ENCODE data around the gene PTPN21.

Gene PTPN21

DNA sequence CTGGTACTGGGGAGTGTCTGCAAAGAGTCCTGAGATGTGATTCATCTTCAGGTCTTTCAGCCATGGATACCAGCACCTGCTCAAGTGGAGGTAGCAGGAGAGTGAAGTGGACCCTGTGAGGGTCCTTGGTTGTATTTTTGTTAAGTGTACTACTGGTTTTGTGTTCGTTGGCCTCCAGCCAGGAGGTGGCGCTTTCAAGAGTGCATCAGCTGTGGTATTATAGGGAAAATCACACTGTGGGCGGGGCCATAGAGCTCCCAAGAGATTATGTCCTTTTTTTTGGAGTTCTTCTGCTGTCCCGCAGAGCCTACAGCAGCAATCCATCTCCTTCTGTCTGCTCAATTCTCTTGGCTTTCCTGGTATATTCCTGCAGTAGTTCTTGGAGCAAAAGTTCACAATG lies 102.6 kb downstream of the PTPN21 start:
- TF ChIP-seq, protein P1, sequence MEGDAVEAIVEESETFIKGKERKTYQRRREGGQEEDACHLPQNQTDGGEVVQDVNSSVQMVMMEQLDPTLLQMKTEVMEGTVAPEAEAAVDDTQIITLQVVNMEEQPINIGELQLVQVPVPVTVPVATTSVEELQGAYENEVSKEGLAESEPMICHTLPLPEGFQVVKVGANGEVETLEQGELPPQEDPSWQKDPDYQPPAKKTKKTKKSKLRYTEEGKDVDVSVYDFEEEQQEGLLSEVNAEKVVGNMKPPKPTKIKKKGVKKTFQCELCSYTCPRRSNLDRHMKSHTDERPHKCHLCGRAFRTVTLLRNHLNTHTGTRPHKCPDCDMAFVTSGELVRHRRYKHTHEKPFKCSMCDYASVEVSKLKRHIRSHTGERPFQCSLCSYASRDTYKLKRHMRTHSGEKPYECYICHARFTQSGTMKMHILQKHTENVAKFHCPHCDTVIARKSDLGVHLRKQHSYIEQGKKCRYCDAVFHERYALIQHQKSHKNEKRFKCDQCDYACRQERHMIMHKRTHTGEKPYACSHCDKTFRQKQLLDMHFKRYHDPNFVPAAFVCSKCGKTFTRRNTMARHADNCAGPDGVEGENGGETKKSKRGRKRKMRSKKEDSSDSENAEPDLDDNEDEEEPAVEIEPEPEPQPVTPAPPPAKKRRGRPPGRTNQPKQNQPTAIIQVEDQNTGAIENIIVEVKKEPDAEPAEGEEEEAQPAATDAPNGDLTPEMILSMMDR (IDR thresholded peaks at IDR 0.05; ENCODE audit: low read length): no peak
- TF ChIP-seq EZH2phosphoT487 (IDR thresholded peaks at IDR 0.05; ENCODE audit: low read length) (no peak), EZH2 (optimal IDR thresholded peaks at IDR 0.05; ENCODE audit: low read depth, low read length) (no peak)
- Histone ChIP-seq H3K4me3 (ENCODE audit: low read length) (no peak overlapping the region), H3K27me3 (replicated peaks; ENCODE audit: insufficient read depth, low read length) (no peaks in the 10 kb centered on the region), H3K36me3 (replicated peaks; ENCODE audit: insufficient read depth, low read length) (no peaks in the 10 kb centered on the region), H3K4me1 (ENCODE audit: low read length) (no peaks in the 10 kb centered on the region), H3F3A (ENCODE audit: insufficient read depth, low read length) (no peaks in the 10 kb centered on the region), H4K20me1 (ENCODE audit: insufficient read depth, low read length) (no peaks in the 10 kb centered on the region), H3K4me2 (ENCODE audit: low read depth, low read length) (no peak overlapping the region), H3K9me2 (replicated peaks; ENCODE audit: insufficient read depth, low read length) (no peaks in the 10 kb centered on the region), H3K27ac (ENCODE audit: low read length) (no peak overlapping the region), H3K9ac (ENCODE audit: low read length) (no peak overlapping the region), H3K9me3 (replicated peaks; ENCODE audit: insufficient read depth, low read length) (no peaks in the 10 kb centered on the region), H3K79me2 (ENCODE audit: low read length) (no peaks in the 10 kb centered on the region), H2AFZ (ENCODE audit: low read length) (no peak overlapping the region)
- no peak for DNase-seq

- Histone ChIP-seq H3K4me1 (ENCODE audit: low read length) (no peaks in the 10 kb centered on the region), H3K9me2 (replicated peaks; ENCODE audit: insufficient read depth, low read length) (no peaks in the 10 kb centered on the region), H3K79me2 (ENCODE audit: low read length) (no peaks in the 10 kb centered on the region), H3K9me3 (replicated peaks; ENCODE audit: insufficient read depth, low read length) (no peaks in the 10 kb centered on the region), H4K20me1 (ENCODE audit: insufficient read depth, low read length) (no peaks in the 10 kb centered on the region), H3K4me2 (ENCODE audit: low read depth, low read length) (no peak overlapping the region), H3K4me3 (ENCODE audit: low read length) (no peak overlapping the region), H2AFZ (ENCODE audit: low read length) (no peak overlapping the region), H3K9ac (ENCODE audit: low read length) (no peak overlapping the region), H3F3A (ENCODE audit: insufficient read depth, low read length) (no peaks in the 10 kb centered on the region), H3K27me3 (replicated peaks; ENCODE audit: insufficient read depth, low read length) (no peaks in the 10 kb centered on the region), H3K36me3 (replicated peaks; ENCODE audit: insufficient read depth, low read length) (no peaks in the 10 kb centered on the region), H3K27ac (ENCODE audit: low read length) (no peak overlapping the region)
- no peak for DNase-seq
- no peak for TF ChIP-seq EZH2 (optimal IDR thresholded peaks at IDR 0.05; ENCODE audit: low read depth, low read length)
- TF ChIP-seq EZH2phosphoT487 (IDR thresholded peaks at IDR 0.05; ENCODE audit: low read length): no peak
- TF ChIP-seq, protein P1 (IDR thresholded peaks at IDR 0.05; ENCODE audit: low read length): no peak
Observed at GRCh38 chr14:88439088-88439487, 115.7 kb downstream of the PTPN21 start.

GRCh38 chr14:88437658-88438057 lies 117.1 kb downstream of the PTPN21 start:
- H3K27ac ChIP-seq (ENCODE audit: low read length): no peak overlapping the region
- H3K27me3 ChIP-seq (replicated peaks; ENCODE audit: insufficient read depth, low read length): no peaks in the 10 kb centered on the region
- H3K9me3 ChIP-seq (replicated peaks; ENCODE audit: insufficient read depth, low read length): no peaks in the 10 kb centered on the region
- no peak overlapping the region for H3K4me3 ChIP-seq (ENCODE audit: low read length)
- no peaks in the 10 kb centered on the region for H3F3A ChIP-seq (ENCODE audit: insufficient read depth, low read length)
- H3K4me1 ChIP-seq (ENCODE audit: low read length): no peaks in the 10 kb centered on the region
- H3K36me3 ChIP-seq (replicated peaks; ENCODE audit: insufficient read depth, low read length): no peaks in the 10 kb centered on the region
- H2AFZ ChIP-seq (ENCODE audit: low read length): no peak overlapping the region
- DNase-seq: no peak
- no peak overlapping the region for H3K4me2 ChIP-seq (ENCODE audit: low read depth, low read length)
- no peak overlapping the region for H3K9ac ChIP-seq (ENCODE audit: low read length)
- TF ChIP-seq, protein P1 (IDR thresholded peaks at IDR 0.05; ENCODE audit: low read length): no peak
- no peak for TF ChIP-seq EZH2 (optimal IDR thresholded peaks at IDR 0.05; ENCODE audit: low read depth, low read length)
- no peak for TF ChIP-seq EZH2phosphoT487 (IDR thresholded peaks at IDR 0.05; ENCODE audit: low read length)
- no peaks in the 10 kb centered on the region for H4K20me1 ChIP-seq (ENCODE audit: insufficient read depth, low read length)
- H3K79me2 ChIP-seq (ENCODE audit: low read length): no peaks in the 10 kb centered on the region
- no peaks in the 10 kb centered on the region for H3K9me2 ChIP-seq (replicated peaks; ENCODE audit: insufficient read depth, low read length)

All from MM.1S (cell line).